ENCODE measurements around the gene PPM1N.

Gene PPM1N

DNA sequence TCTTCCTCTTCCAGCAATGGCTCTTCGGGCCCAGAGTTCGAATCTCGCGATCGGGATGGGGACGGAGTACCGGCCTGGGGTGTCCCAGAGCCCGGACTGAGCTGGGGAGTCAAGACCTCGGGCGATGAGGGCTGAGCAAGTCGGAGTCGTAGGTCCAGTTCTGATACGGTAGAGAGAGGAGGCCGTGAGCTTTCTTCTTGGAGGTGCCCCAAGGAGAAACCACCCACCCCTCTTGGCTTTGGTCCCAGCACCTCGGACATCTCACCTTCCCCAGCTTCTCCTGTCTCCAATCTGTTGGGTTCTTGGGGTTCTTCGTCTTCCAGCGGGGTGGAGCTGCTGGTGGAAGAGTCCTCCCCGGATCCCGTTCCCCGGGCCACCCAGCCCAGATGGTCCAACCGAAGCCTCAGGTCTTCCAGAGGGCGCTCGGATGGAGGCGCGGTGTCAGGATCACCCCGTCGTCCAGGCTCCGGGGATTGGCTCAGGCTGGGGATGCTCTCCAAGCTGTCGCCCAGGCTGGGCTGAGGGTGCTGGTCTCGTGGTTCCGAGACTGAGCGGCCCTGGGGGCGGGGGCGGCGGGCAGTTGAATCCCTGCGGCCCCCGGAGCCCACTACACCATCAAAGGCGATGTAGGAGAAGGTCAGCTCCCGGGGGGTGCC, 3.9 kb upstream of the PPM1N start:
- Histone ChIP-seq H3K4me1 (ENCODE audit: control insufficient read depth, insufficient read depth, low read length) (peaks cover 10% of the 10 kb centered on the region; the same call in 1 of the 2 replicates), H3K4me3 (ENCODE audit: low read depth, low read length) (no peak overlapping the region), H3K27ac (ENCODE audit: low read depth, low read length) (no peak overlapping the region)

GRCh38 chr19:45495178-45495577, 3.1 kb upstream of the PPM1N start:
- H3K4me3 ChIP-seq (ENCODE audit: low read depth, low read length) = no peak overlapping the region
- H3K27me3 ChIP-seq (ENCODE audit: control insufficient read depth, insufficient read depth, low read length) = peaks cover 23% of the 10 kb centered on the region
- no peaks in the 10 kb centered on the region for H3K9me3 ChIP-seq (ENCODE audit: control insufficient read depth, insufficient read depth, low read depth, low read length)
- H3K27ac ChIP-seq (ENCODE audit: low read depth, low read length) = no peak overlapping the region
- H3K9ac ChIP-seq (ENCODE audit: low read length) = no peak overlapping the region
- 0 out of 2 replicates have a peak, but pooled peaks cover 4% of the 10 kb centered on the region for H3K36me3 ChIP-seq (ENCODE audit: control insufficient read depth, insufficient read depth, low read length)
- peaks cover 15% of the 10 kb centered on the region; the same call in 1 of the 2 replicates for H3K4me1 ChIP-seq (ENCODE audit: control insufficient read depth, insufficient read depth, low read length)

More for the DNA sequence above, 3.9 kb upstream of the PPM1N start:
- no peaks in the 10 kb centered on the region for H3K9me3 ChIP-seq (ENCODE audit: control insufficient read depth, insufficient read depth, low read depth, low read length)
- peaks cover 21% of the 10 kb centered on the region for H3K27me3 ChIP-seq (ENCODE audit: control insufficient read depth, insufficient read depth, low read length)
- H3K9ac ChIP-seq (ENCODE audit: low read length) = no peak overlapping the region
- H3K36me3 ChIP-seq (ENCODE audit: control insufficient read depth, insufficient read depth, low read length) = 0 out of 2 replicates have a peak, but pooled peaks cover 4% of the 10 kb centered on the region

- no peak overlapping the region for H3K27ac ChIP-seq (ENCODE audit: low read depth, low read length)
- H3K27me3 ChIP-seq (ENCODE audit: control insufficient read depth, insufficient read depth, low read length) = peaks cover 23% of the 10 kb centered on the region
- no peaks in the 10 kb centered on the region for H3K9me3 ChIP-seq (ENCODE audit: control insufficient read depth, insufficient read depth, low read depth, low read length)
- H3K4me1 ChIP-seq (ENCODE audit: control insufficient read depth, insufficient read depth, low read length) = peaks cover 22% of the 10 kb centered on the region
- peak overlapping the region; percentile 75 for H3K4me3 ChIP-seq (ENCODE audit: low read depth, low read length)
- peak overlapping the region; percentile 45 for H3K9ac ChIP-seq (ENCODE audit: low read length)
- H3K36me3 ChIP-seq (ENCODE audit: control insufficient read depth, insufficient read depth, low read length) = 0 out of 2 replicates have a peak, but pooled peaks cover 4% of the 10 kb centered on the region
Observed at GRCh38 chr19:45496349-45496953, 1.8 kb upstream of the PPM1N start.

DNA sequence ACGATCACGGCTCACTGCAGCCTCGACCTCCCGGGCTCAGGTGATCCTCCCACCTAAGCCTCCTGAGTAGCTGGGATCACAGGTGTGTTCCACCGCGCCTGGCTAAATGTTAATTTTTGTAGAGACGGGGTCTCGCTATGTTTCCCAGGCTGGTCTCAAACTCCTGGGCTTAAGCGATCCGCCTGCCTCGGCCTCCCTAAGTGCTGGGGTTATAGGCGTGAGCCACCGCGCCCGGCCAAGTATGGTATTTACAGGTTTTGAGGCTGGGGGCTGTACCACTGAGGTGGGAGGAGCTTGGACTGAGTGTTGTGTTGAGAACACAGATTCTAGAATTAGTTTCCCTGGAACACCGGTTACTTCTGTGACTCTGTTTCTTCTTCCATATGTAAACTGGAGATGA, 452 bp upstream of the PPM1N start:
- Histone ChIP-seq H3K9ac (ENCODE audit: low read length) (no peak overlapping the region), H3K27me3 (ENCODE audit: control insufficient read depth, insufficient read depth, low read length) (peaks cover 23% of the 10 kb centered on the region)

DNA sequence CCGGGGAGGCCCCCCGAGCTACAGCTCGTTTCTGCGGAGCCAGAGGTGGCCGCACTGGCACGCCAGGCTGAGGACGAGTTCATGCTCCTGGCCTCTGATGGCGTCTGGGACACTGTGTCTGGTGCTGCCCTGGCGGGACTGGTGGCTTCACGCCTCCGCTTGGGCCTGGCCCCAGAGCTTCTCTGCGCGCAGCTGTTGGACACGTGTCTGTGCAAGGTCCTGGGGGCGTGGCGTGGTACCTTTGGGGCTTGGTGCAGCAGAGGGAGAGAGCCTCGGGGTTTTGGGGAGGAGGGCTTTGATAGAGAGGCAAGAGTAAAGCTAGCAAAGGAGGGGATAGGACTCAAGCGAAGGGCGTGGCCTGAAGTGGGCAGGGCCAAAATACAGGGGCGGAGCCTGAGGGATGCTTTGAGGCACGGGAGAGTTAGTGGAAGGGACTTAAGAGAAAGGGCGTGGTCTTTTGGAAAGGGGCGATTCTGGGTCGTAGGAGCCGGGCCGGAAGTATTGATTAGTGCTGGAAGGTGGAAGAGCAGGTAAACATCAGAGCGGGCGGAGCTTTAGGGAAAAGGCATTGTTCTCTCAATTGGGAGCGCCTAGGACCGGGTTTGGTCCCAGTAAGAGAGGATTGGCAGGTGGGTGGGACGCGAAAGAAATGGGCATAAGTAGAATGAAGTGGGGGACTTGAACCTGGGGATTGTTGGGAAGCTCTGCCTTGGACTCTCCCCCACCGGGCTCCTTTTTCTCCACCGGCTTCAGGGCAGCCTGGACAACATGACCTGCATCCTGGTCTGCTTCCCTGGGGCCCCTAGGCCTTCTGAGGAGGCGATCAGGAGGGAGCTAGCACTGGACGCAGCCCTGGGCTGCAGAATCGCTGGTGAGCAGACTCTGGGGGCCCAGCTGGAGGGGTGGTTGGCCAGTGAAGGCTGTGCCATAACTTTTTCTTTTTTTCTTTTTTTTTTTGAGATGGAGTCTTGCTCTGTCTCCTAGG, 1.2 kb downstream of the PPM1N start:
- Histone ChIP-seq H3K4me1 (ENCODE audit: control insufficient read depth, insufficient read depth, low read length) (peaks cover 29% of the 10 kb centered on the region), H3K4me3 (ENCODE audit: low read depth, low read length) (peak overlapping the region; percentile 59), H3K27me3 (ENCODE audit: control insufficient read depth, insufficient read depth, low read length) (peaks cover 23% of the 10 kb centered on the region), H3K36me3 (ENCODE audit: control insufficient read depth, insufficient read depth, low read length) (0 out of 2 replicates have a peak, but pooled peaks cover under 1% of the 10 kb centered on the region), H3K9ac (ENCODE audit: low read length) (peak overlapping the region; percentile 52), H3K27ac (ENCODE audit: low read depth, low read length) (no peak overlapping the region), H3K9me3 (ENCODE audit: control insufficient read depth, insufficient read depth, low read depth, low read length) (no peaks in the 10 kb centered on the region)

More for the DNA sequence above, 452 bp upstream of the PPM1N start:
- Histone ChIP-seq H3K4me1 (ENCODE audit: control insufficient read depth, insufficient read depth, low read length) (peaks cover 29% of the 10 kb centered on the region), H3K27ac (ENCODE audit: low read depth, low read length) (no peak overlapping the region), H3K36me3 (ENCODE audit: control insufficient read depth, insufficient read depth, low read length) (0 out of 2 replicates have a peak, but pooled peaks cover 4% of the 10 kb centered on the region), H3K4me3 (ENCODE audit: low read depth, low read length) (peak overlapping the region; percentile 59), H3K9me3 (ENCODE audit: control insufficient read depth, insufficient read depth, low read depth, low read length) (no peaks in the 10 kb centered on the region)

- H3K27me3 ChIP-seq (ENCODE audit: control insufficient read depth, insufficient read depth, low read length) = peaks cover 22% of the 10 kb centered on the region
- H3K4me1 ChIP-seq (ENCODE audit: control insufficient read depth, insufficient read depth, low read length) = peaks cover 35% of the 10 kb centered on the region
- H3K36me3 ChIP-seq (ENCODE audit: control insufficient read depth, insufficient read depth, low read length) = no peaks in the 10 kb centered on the region
- H3K27ac ChIP-seq (ENCODE audit: low read depth, low read length) = no peak overlapping the region
- H3K4me3 ChIP-seq (ENCODE audit: low read depth, low read length) = peak overlapping the region; percentile 25
- H3K9ac ChIP-seq (ENCODE audit: low read length) = no peak overlapping the region
- H3K9me3 ChIP-seq (ENCODE audit: control insufficient read depth, insufficient read depth, low read depth, low read length) = no peaks in the 10 kb centered on the region
Observed at GRCh38 chr19:45500918-45501729, 2.9 kb downstream of the PPM1N start.

- Histone ChIP-seq H3K4me1 (ENCODE audit: control insufficient read depth, insufficient read depth, low read length) (peaks cover 37% of the 10 kb centered on the region), H3K27ac (ENCODE audit: low read depth, low read length) (no peak overlapping the region), H3K4me3 (ENCODE audit: low read depth, low read length) (peak overlapping the region; percentile 25), H3K36me3 (ENCODE audit: control insufficient read depth, insufficient read depth, low read length) (no peaks in the 10 kb centered on the region), H3K27me3 (ENCODE audit: control insufficient read depth, insufficient read depth, low read length) (peaks cover 21% of the 10 kb centered on the region), H3K9me3 (ENCODE audit: control insufficient read depth, insufficient read depth, low read depth, low read length) (no peaks in the 10 kb centered on the region), H3K9ac (ENCODE audit: low read length) (no peak overlapping the region)
Observed at GRCh38 chr19:45501730-45502014, 3.4 kb downstream of the PPM1N start.

DNA sequence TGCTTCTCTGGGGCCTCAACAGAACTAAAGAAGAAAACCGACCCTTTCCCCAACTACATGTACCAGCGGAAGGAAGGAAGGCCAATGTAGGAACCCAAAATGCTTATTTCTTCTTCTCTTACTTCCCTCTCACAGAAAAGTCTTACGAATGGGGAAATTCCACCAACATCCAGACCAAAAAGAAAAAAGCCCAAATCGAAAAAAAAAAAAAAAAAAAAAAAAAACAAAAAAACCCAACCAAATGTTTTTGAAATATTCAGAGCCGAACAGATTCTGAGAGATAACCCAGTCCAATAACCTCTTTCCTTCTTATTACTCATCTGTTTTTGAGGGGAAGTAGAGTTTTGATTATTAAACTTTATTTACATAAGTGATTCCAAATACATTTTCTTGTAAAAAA, 3.9 kb downstream of the PPM1N start:
- no peaks in the 10 kb centered on the region for H3K36me3 ChIP-seq (ENCODE audit: control insufficient read depth, insufficient read depth, low read length)
- no peak overlapping the region for H3K9ac ChIP-seq (ENCODE audit: low read length)
- H3K4me3 ChIP-seq (ENCODE audit: low read depth, low read length) = 0 out of 2 replicates have a peak overlapping the region, but pooled peaks have one; percentile 25
- H3K4me1 ChIP-seq (ENCODE audit: control insufficient read depth, insufficient read depth, low read length) = peaks cover 37% of the 10 kb centered on the region
- no peak overlapping the region for H3K27ac ChIP-seq (ENCODE audit: low read depth, low read length)
- peaks cover 21% of the 10 kb centered on the region for H3K27me3 ChIP-seq (ENCODE audit: control insufficient read depth, insufficient read depth, low read length)
- H3K9me3 ChIP-seq (ENCODE audit: control insufficient read depth, insufficient read depth, low read depth, low read length) = no peaks in the 10 kb centered on the region

DNA sequence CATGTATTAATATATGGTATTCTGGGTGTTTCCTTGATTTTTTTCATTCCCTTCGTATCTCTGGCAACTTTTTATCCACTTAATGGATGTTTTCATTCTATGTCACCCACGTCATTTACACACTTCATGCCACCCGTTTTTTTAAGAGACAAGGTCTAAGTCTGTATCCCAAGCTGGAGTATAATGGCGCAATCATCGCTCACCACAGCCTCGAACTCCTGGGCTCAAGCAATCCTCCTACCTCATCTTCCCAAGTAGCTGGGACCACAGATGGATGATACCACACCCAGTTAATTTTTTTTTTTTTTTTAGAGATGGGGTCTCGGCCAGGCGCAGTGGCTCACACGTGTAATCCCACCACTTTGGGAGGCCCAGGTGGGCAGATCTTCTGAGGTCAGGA, 5.7 kb downstream of the PPM1N start:
- H3K36me3 ChIP-seq (ENCODE audit: control insufficient read depth, insufficient read depth, low read length) = no peaks in the 10 kb centered on the region
- no peak overlapping the region for H3K9ac ChIP-seq (ENCODE audit: low read length)
- no peak overlapping the region for H3K27ac ChIP-seq (ENCODE audit: low read depth, low read length)
- no peak overlapping the region for H3K4me3 ChIP-seq (ENCODE audit: low read depth, low read length)
- H3K4me1 ChIP-seq (ENCODE audit: control insufficient read depth, insufficient read depth, low read length) = peaks cover 27% of the 10 kb centered on the region
- peaks cover 7% of the 10 kb centered on the region for H3K27me3 ChIP-seq (ENCODE audit: control insufficient read depth, insufficient read depth, low read length)
- H3K9me3 ChIP-seq (ENCODE audit: control insufficient read depth, insufficient read depth, low read depth, low read length) = no peaks in the 10 kb centered on the region

- H3K27ac ChIP-seq (ENCODE audit: low read depth, low read length) = no peak overlapping the region
- H3K27me3 ChIP-seq (ENCODE audit: control insufficient read depth, insufficient read depth, low read length) = no peaks in the 10 kb centered on the region
- no peak overlapping the region for H3K9ac ChIP-seq (ENCODE audit: low read length)
- H3K4me3 ChIP-seq (ENCODE audit: low read depth, low read length) = no peak overlapping the region
- H3K4me1 ChIP-seq (ENCODE audit: control insufficient read depth, insufficient read depth, low read length) = peaks cover 28% of the 10 kb centered on the region
- no peaks in the 10 kb centered on the region for H3K36me3 ChIP-seq (ENCODE audit: control insufficient read depth, insufficient read depth, low read length)
- no peaks in the 10 kb centered on the region for H3K9me3 ChIP-seq (ENCODE audit: control insufficient read depth, insufficient read depth, low read depth, low read length)
Observed at GRCh38 chr19:45505151-45505995, 7.1 kb downstream of the PPM1N start.

All from HUES6 (cell line).